Measurements from ENCODE around the gene EN2. TPM values are rescaled to one million over a fixed set of nuclear protein-coding genes. Genes with fewer than 3 reads are reported as not detected.

The EN2 gene
- polyA plus RNA-seq, 1 experiment, result not detected

DNA sequence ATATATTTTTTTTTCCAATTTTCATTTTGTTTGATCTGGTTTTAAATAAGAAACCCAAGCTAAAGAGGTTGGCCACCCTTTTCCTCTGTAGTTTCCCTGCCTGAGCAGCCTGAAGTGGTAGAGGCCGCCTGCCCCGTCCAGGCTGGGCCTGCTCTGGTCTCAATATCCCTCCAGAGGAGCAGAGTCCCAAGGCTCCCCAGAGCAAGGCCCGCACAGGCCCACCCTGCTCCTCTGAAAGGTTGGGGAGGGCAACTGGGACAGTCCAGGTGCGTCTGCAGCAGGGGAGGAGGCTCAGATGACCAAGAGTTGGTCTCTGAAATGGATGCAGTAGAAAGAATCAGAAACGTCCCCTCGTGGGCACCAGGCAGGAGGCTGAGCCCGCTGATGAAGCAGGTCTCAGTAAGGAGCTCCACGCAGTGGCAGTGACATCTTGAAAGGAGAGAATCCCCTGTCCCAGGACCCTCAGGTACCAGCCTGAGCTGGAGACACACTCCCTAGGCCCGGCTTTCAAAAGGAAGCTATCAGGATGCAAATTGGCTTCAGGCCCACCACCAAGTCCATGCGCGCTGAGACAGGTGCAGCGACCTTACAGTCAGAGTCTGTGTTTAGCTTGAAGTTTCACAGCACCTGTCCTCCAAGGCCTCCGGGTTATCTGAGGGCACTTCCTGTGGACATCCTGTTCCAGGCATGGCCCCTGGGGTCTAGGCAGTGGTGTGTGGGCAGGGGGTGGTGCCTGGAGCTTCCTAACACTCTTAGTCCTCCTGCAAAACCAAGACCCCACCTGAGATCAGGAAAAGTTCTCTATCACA is 37.7 kb downstream of the EN2 start:
- H3K27me3 ChIP-seq (ENCODE audit: control insufficient read depth, insufficient read depth, low read length), result peaks cover 13% of the 10 kb centered on the region
- ChIA-PET CTCF (no interaction called here), POLR2A (no interaction called here)
- H3K27ac ChIP-seq (ENCODE audit: low read depth, low read length), result no peak overlapping the region
- H3K4me3 ChIP-seq (ENCODE audit: low read depth, low read length), result no peak overlapping the region
- H3K9me3 ChIP-seq (ENCODE audit: control insufficient read depth, insufficient read depth, low read length), result peaks cover 9% of the 10 kb centered on the region; the same call in 1 of the 2 replicates
- DNase-seq (ENCODE audit: low read depth, low spot score), result no peak
- no peak for TF ChIP-seq CTCF (IDR thresholded peaks at IDR 0.05; ENCODE audit: low read depth, low read length)

DNA sequence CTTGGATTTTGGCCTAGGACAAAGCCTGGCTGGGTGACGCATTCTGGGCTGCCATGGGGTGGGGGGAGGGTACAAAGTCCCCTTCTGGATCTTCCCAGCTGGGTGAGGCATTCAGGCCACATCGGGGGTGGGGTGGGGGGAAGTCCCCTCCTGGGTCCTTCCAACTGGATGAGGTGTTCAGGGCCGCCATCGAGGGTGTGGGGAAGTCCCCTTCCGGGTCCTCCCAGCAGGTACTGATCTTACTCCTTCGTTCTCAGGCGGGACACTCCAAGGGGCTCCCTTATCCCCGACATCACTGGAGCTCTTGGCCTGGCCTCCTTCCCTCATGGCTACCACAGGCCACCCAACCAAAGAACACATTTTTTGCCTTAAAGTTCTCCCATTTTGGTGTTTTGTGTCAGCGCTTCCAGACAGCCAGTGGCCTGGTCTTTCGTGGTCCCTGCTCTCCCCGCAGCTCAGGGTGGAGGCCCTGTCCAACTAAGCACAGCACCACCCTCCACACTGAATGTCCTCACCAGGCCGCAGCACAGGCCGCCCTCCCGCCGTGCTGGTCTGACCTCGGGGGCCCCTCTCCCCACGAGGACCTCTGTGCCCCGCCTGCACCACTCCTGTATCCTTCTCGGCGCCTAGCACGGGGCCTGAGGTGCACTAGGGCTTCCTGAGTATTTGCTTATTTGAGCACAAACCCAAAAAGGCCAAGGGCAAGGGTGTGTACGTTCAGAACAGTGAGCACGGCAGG is 38.5 kb downstream of the EN2 start:
- H3K4me3 ChIP-seq (ENCODE audit: low read depth, low read length), result no peak overlapping the region
- H3K27ac ChIP-seq (ENCODE audit: low read depth, low read length), result no peak overlapping the region
- no peak for DNase-seq (ENCODE audit: low read depth, low spot score)
- CTCF ChIA-PET, result no interaction called here
- POLR2A ChIA-PET, result no interaction called here
- peaks cover 1% of the 10 kb centered on the region; the same call in 1 of the 2 replicates for H3K9me3 ChIP-seq (ENCODE audit: control insufficient read depth, insufficient read depth, low read length)
- H3K27me3 ChIP-seq (ENCODE audit: control insufficient read depth, insufficient read depth, low read length), result peaks cover 9% of the 10 kb centered on the region
- no peak for TF ChIP-seq CTCF (IDR thresholded peaks at IDR 0.05; ENCODE audit: low read depth, low read length)

DNA sequence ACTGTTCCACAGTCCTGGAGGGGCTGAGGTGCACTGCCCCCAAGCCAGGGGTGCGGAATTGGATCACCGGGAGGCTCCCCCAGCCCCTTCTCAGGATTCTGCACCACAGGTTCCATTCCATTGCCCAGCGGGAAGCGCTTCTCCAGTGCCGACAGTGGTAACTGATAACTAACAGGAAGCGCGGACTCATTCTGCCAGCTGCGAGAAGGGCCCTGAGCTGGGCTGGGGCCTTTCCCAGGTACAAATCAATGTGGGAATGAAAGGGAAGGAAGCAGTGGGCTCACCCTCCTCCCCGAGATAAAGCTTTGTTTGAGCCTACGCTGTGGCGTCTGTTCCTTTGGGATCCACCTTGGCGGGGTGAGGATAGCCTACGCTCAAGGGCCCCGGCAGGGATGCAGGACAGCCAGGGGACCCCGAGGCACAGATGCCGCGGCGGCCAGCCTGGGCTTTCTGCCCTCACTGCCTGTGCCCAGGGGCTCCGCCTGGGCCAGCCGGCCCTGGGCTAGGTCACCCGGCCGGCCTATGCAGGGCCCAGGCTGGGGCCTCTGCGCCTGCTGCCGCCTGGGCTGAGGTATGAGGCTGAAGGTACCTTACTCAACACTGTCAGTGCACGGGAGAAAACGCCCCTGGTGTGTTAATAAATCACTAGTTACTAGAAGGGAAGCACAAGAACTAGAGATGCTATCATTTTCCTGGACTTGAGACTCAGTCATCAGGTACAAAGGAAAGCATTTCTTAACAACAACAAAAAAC is 39.4 kb downstream of the EN2 start:
- no peak for DNase-seq (ENCODE audit: low read depth, low spot score)
- Histone ChIP-seq H3K27ac (ENCODE audit: low read depth, low read length) (no peak overlapping the region), H3K4me3 (ENCODE audit: low read depth, low read length) (no peak overlapping the region), H3K9me3 (ENCODE audit: control insufficient read depth, insufficient read depth, low read length) (no peaks in the 10 kb centered on the region; the same call in 1 of the 2 replicates), H3K27me3 (ENCODE audit: control insufficient read depth, insufficient read depth, low read length) (peaks cover 7% of the 10 kb centered on the region)
- ChIA-PET POLR2A (no interaction called here), CTCF (no interaction called here)
- TF ChIP-seq CTCF (IDR thresholded peaks at IDR 0.05; ENCODE audit: low read depth, low read length), result no peak

GRCh38 chr7:155505422-155505793 is 47.5 kb downstream of the EN2 start:
- no peak overlapping the region for H3K27ac ChIP-seq (ENCODE audit: low read depth, low read length)
- no peak for TF ChIP-seq CTCF (IDR thresholded peaks at IDR 0.05; ENCODE audit: low read depth, low read length)
- H3K9me3 ChIP-seq (ENCODE audit: control insufficient read depth, insufficient read depth, low read length), result no peaks in the 10 kb centered on the region; the same call in 1 of the 2 replicates
- H3K4me3 ChIP-seq (ENCODE audit: low read depth, low read length), result no peak overlapping the region
- CTCF ChIA-PET, result interaction anchor here (1.3 kb wide), 1 partner anchor 578 kb away, joined by 3 read pairs; no protein-coding TSS in a partner anchor
- DNase-seq (ENCODE audit: low read depth, low spot score), result no peak
- H3K27me3 ChIP-seq (ENCODE audit: control insufficient read depth, insufficient read depth, low read length), result peaks cover 42% of the 10 kb centered on the region
- POLR2A ChIA-PET, result no interaction called here

Data from AG04450 (cell line).